Loucy (cell line): ENCODE measurements around the gene HIC2.
"Not testable (repeated sequence)": the region's sequence is repeated elsewhere in the genome, so short reads cannot be mapped to it uniquely, and the experiment has no call there.

Experiments used
- CTCF ChIP-seq: fragments of 200-600 bp; sonication (generic); conservative IDR thresholded peaks from 2 replicates; pipeline ENCODE4 v1.5.1; 2014; ENCODE audit warnings: mild to moderate bottlenecking, antibody characterized with exemption, low read length
- EZH2phosphoT487 ChIP-seq: fragments of 200-600 bp; IDR thresholded peaks from 2 replicates; pipeline ENCODE4 v1.6.1; 2018; ENCODE audit warnings: antibody characterized with exemption, mild to moderate bottlenecking, moderate library complexity, borderline replicate concordance

DNA sequence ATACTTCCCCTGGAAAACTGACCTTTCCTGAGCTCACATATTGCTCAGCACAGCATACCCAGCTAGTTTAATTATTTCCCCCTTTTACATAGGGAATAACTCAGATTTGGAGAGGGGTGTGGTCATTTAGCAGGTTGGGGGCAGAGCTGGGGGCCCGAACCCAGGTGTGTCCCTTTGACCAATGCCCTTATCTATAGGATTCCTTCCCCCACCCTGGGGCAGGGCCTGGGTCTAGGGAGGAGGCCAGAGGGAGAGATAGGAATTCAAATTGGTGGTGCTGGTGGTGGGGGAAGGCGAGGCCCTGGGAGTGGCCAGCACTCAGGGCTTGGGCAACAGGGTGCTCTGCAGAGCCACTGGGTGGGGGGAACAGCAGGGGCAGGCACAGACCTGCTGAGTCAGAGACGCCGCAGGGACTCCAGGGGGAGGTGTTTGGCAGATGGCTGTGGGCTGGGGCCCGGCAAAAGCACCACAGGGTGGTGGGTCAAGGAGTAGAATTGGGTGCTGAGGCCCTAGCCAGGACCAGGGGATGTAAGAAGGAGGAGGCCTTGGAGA is 14.3 kb upstream of the HIC2 start:
- TF ChIP-seq CTCF, EZH2phosphoT487: not testable (repeated sequence)
